Smooth muscle cell (in vitro differentiated cells): Measurements from ENCODE around the gene EDEM3. TPM values are rescaled to one million over a fixed set of nuclear protein-coding genes. Genes with fewer than 3 reads are reported as not detected.

ENCODE experiments used
- DNase-seq: peaks from one replicate; lab custom pipeline; 2025; ENCODE audit not compliant: unreplicated experiment; lab: John Stamatoyannopoulos, UW
- H2AFZ ChIP-seq: fragments of 200-600 bp; sonication (generic); 2 replicates; pipeline ENCODE4 v1.6.0; 2016; ENCODE audit warnings: antibody characterized with exemption, low read depth, mild to moderate bottlenecking
- H3F3A ChIP-seq: fragments of 200-600 bp; sonication (generic); 2 replicates; pipeline ENCODE4 v1.6.0; 2017; ENCODE audit warnings: antibody characterized with exemption, low read depth
- H3K27ac ChIP-seq: fragments of 200-600 bp; sonication (generic); 2 replicates; pipeline ENCODE4 v1.5.1; 2016; ENCODE audit warnings: low read depth, mild to moderate bottlenecking
- H3K27me3 ChIP-seq: fragments of 200-600 bp; sonication (generic); 2 replicates; pipeline ENCODE4 v1.6.1; 2016; ENCODE audit warnings: low read depth, mild to moderate bottlenecking
- H3K36me3 ChIP-seq: fragments of 200-600 bp; sonication (generic); 2 replicates; pipeline ENCODE4 v1.5.1; 2016; ENCODE audit warnings: low read depth
- H3K4me1 ChIP-seq: fragments of 200-600 bp; sonication (generic); 2 replicates; pipeline ENCODE4 v1.5.1; 2016; ENCODE audit warnings: low read depth
- H3K4me2 ChIP-seq: fragments of 200-600 bp; sonication (generic); 2 replicates; pipeline ENCODE4 v1.6.0; 2016; ENCODE audit warnings: mild to moderate bottlenecking
- H3K4me3 ChIP-seq: fragments of 200-600 bp; sonication (generic); 2 replicates; pipeline ENCODE4 v1.5.1; 2016; ENCODE audit warnings: mild to moderate bottlenecking
- H3K79me2 ChIP-seq: fragments of 200-600 bp; sonication (generic); 2 replicates; pipeline ENCODE4 v1.6.0; 2016; ENCODE audit warnings: low read depth, mild to moderate bottlenecking
- H3K9ac ChIP-seq: fragments of 200-600 bp; sonication (generic); 2 replicates; pipeline ENCODE4 v1.6.0; 2016; ENCODE audit warnings: low read depth
- H3K9me3 ChIP-seq: fragments of 200-600 bp; sonication (generic); replicated peaks from 2 replicates; pipeline ENCODE4 v1.5.1; 2016; ENCODE audit warnings: low read depth
- H4K20me1 ChIP-seq: fragments of 200-600 bp; sonication (generic); 2 replicates; pipeline ENCODE4 v1.6.0; 2016; ENCODE audit warnings: low read depth
- WGBS: methylation state at CpG from one replicate; pipeline ENCODE4 v1.1.7; 2016; ENCODE audit warnings: low lambda C conversion rate; 5-methylcytosine and 5-hydroxymethylcytosine counted together
- polyA plus RNA-seq: library from polyadenylated mRNA; unstranded; fragments of >200 nt; fragmentation: Nextera tagmentation; extraction: Ambion mirVana; gene quantifications from 2 replicates; pipeline ENCODE4 v1.2.1, GENCODE V29; 2016
- total RNA-seq: library from RNA; depleted of rRNA; stranded (reverse); fragments of >200 nt; gene quantifications from 2 replicates; pipeline ENCODE4 v1.2.3, GENCODE V29; 2014
- TF ChIP-seq, protein P1 (sequence below): fragments of 200-600 bp; sonication (generic); IDR thresholded peaks from 2 replicates; pipeline ENCODE4 v1.5.1; 2017; ENCODE audit warnings: borderline replicate concordance, mild to moderate bottlenecking, antibody characterized with exemption; ENCODE audit not compliant: insufficient read depth, poor library complexity, severe bottlenecking

Gene EDEM3
- total and polyA plus RNA-seq, 2 experiments from 2014 or later, result 12.9 to 44.3 TPM

- H3K27ac ChIP-seq, result no peak overlapping the region
- no peak overlapping the region for H2AFZ ChIP-seq
- H3K36me3 ChIP-seq, result no peaks in the 10 kb centered on the region
- no peak for DNase-seq
- H3K27me3 ChIP-seq, result no peaks in the 10 kb centered on the region
- H3K4me1 ChIP-seq, result peaks cover 7% of the 10 kb centered on the region
- no peaks in the 10 kb centered on the region for H3K79me2 ChIP-seq
- no peak overlapping the region for H3K4me2 ChIP-seq
- H3K4me3 ChIP-seq, result no peak overlapping the region
- no peaks in the 10 kb centered on the region for H4K20me1 ChIP-seq
- no peaks in the 10 kb centered on the region for H3K9me3 ChIP-seq
- no peaks in the 10 kb centered on the region for H3F3A ChIP-seq
- TF ChIP-seq, protein P1, sequence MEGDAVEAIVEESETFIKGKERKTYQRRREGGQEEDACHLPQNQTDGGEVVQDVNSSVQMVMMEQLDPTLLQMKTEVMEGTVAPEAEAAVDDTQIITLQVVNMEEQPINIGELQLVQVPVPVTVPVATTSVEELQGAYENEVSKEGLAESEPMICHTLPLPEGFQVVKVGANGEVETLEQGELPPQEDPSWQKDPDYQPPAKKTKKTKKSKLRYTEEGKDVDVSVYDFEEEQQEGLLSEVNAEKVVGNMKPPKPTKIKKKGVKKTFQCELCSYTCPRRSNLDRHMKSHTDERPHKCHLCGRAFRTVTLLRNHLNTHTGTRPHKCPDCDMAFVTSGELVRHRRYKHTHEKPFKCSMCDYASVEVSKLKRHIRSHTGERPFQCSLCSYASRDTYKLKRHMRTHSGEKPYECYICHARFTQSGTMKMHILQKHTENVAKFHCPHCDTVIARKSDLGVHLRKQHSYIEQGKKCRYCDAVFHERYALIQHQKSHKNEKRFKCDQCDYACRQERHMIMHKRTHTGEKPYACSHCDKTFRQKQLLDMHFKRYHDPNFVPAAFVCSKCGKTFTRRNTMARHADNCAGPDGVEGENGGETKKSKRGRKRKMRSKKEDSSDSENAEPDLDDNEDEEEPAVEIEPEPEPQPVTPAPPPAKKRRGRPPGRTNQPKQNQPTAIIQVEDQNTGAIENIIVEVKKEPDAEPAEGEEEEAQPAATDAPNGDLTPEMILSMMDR, result no peak
- H3K9ac ChIP-seq, result no peak overlapping the region
These were observed 99.5 kb downstream of the EDEM3 start for GRCh38 chr1:184655185-184655584.

DNA sequence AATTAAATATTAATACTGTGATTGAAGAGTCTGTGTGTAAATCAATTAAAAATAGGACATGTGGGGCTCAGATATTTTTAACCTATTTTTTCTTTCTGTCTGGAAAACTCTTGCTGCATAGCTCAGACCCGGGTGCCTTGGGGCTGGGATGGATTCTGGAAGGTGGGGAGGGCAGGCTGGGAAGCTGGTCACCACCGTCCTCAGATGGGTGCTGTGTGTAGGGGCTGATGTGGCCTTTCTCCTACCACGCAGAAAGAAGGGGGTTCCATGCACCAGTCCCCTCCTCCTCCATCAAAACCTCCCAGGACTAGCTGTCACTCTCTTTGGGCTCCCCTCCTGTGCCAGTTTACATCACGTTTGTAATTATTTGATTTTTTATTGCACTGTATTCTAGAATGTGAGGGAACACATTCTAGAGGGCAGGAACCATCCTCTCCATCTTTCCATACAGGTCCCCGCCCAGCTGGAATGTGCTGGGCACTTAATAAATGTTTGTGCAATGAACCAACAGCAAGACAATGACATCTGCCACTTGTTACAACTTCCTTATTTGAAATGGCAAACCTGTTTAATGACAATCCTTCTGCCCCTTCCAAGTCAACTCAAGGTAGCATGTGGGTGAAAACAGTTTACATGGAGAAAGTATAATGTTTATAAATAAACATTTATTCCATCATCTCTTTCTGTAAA lies 104.3 kb downstream of the EDEM3 start:
- DNase-seq, result no peak
- Histone ChIP-seq H3K27me3 (no peaks in the 10 kb centered on the region), H3K4me3 (no peak overlapping the region), H3K79me2 (no peaks in the 10 kb centered on the region), H3K9ac (no peak overlapping the region), H3K4me2 (no peak overlapping the region), H2AFZ (no peak overlapping the region), H3F3A (no peaks in the 10 kb centered on the region), H3K9me3 (no peaks in the 10 kb centered on the region), H4K20me1 (no peaks in the 10 kb centered on the region), H3K4me1 (no peaks in the 10 kb centered on the region), H3K27ac (no peak overlapping the region), H3K36me3 (no peaks in the 10 kb centered on the region)
- TF ChIP-seq, protein P1, result no peak
- 83% methylated on average over 5 of the region's 5 CpGs for WGBS

DNA sequence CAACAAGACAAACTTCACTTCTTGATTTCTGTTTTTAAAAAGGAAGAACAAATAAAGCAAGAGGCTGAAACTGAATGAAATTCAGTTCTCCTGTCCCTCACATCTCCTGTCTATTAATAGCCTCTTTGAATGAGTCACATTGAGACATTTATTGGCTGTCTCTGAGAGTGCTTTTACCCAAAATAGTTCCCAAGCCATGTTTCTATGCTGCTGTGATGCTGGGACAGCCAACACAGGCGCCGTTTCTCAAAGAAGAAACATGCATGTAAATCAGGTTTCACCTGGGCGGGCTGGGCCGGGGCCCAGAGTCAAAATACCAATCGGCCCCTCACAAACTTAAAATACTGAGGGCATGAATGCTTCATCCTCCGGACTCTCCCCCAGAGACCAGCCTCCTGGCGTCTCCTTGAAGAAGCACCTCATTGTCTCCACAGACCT lies 105.2 kb downstream of the EDEM3 start:
- H4K20me1 ChIP-seq, result no peaks in the 10 kb centered on the region
- no peaks in the 10 kb centered on the region for H3F3A ChIP-seq
- no peak overlapping the region for H3K9ac ChIP-seq
- H3K4me2 ChIP-seq, result no peak overlapping the region
- no peaks in the 10 kb centered on the region for H3K79me2 ChIP-seq
- TF ChIP-seq, protein P1, result no peak
- DNase-seq, result no peak
- H3K9me3 ChIP-seq, result no peaks in the 10 kb centered on the region
- H2AFZ ChIP-seq, result no peak overlapping the region
- H3K4me1 ChIP-seq, result no peaks in the 10 kb centered on the region
- H3K36me3 ChIP-seq, result no peaks in the 10 kb centered on the region
- WGBS, result 87% methylated on average over 7 of the region's 7 CpGs
- H3K27me3 ChIP-seq, result no peaks in the 10 kb centered on the region
- H3K27ac ChIP-seq, result no peak overlapping the region
- no peak overlapping the region for H3K4me3 ChIP-seq

DNA sequence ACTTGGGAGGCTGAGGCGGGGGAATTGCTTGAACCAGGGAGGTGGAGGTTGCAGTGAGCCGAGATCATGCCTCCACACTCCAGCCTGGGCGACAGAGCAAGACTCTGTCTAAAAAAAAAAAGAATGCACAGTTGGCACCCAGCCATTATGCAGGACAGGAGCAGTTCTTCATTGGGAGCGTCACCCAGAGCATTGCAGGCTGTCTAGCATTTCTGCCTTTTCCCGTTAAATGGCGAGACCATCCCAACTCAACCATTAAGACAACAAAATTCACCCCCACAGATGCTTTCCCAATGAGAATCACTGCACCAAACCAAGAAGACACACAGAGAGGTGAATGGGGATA lies 105.8 kb downstream of the EDEM3 start:
- Histone ChIP-seq H3K9me3 (no peaks in the 10 kb centered on the region), H3K27ac (no peak overlapping the region), H3K4me3 (no peak overlapping the region), H3K36me3 (no peaks in the 10 kb centered on the region), H3K27me3 (no peaks in the 10 kb centered on the region), H3K79me2 (no peaks in the 10 kb centered on the region), H3K4me1 (no peaks in the 10 kb centered on the region), H3K4me2 (no peak overlapping the region), H2AFZ (no peak overlapping the region), H3K9ac (no peak overlapping the region), H4K20me1 (no peaks in the 10 kb centered on the region), H3F3A (no peaks in the 10 kb centered on the region)
- TF ChIP-seq, protein P1, result no peak
- no peak for DNase-seq
- WGBS, result 93% methylated on average over 6 of the region's 6 CpGs
